PC-3 (cell line): ENCODE data around the gene TBCCD1. TPM values are rescaled to one million over a fixed set of nuclear protein-coding genes. Genes with fewer than 3 reads are reported as not detected.
A peak's percentile ranks its signal among the peaks of the same experiment; 100 is the strongest.

Source experiments
- ATAC-seq: fragments of 200-7000 bp; cut with Tn5 transposase; 2 replicates; pipeline ENCODE4 v1.9.1; 2020; ENCODE audit warnings: mild to moderate bottlenecking, moderate library complexity
- BruUV-seq: library from RNA; stranded (reverse); fragments of 400-500 nt; replicated peaks from 2 replicates; lab custom pipeline; 2021; lab: Mats Ljungman, UMichigan
- CTCF ChIA-PET: fragments of 300-600 bp; sonication (Branson Sonifier 250); formaldehyde crosslinking; loops from one replicate; lab custom pipeline; 2022; ENCODE audit warnings: antibody characterized with exemption; lab: Charles Lee
- POLR2A ChIA-PET: fragments of 300-600 bp; sonication (Branson Sonifier 250); formaldehyde crosslinking; loops from one replicate; lab custom pipeline; 2022; ENCODE audit warnings: antibody characterized with exemption; ENCODE audit not compliant: unreplicated experiment; lab: Charles Lee
- DNase-seq: peaks from one replicate; pipeline ENCODE4 v3.0.0-alpha.2; 2015
- H2AFZ ChIP-seq: fragments of 300-600 bp; sonication (generic); 2 replicates; pipeline ENCODE4 v1.6.0; 2016; ENCODE audit warnings: antibody characterized with exemption, low read length
- H3F3A ChIP-seq: fragments of 300-600 bp; sonication (generic); one replicate; pipeline ENCODE4 v1.6.0; 2017; ENCODE audit warnings: antibody characterized with exemption, low read length, control low read depth, mild to moderate bottlenecking; ENCODE audit not compliant: unreplicated experiment
- H3K27ac ChIP-seq: fragments of 300-600 bp; sonication (generic); 2 replicates; pipeline ENCODE4 v1.5.1; 2016; ENCODE audit warnings: mild to moderate bottlenecking, low read length
- H3K27me3 ChIP-seq: fragments of 300-600 bp; sonication (generic); 2 replicates; pipeline ENCODE4 v1.6.1; 2016; ENCODE audit warnings: low read length, mixed read lengths
- H3K36me3 ChIP-seq: fragments of 300-600 bp; sonication (generic); 2 replicates; pipeline ENCODE4 v1.6.1; 2016; ENCODE audit warnings: low read depth, mixed run types, low read length, mixed read lengths
- H3K4me1 ChIP-seq: fragments of 300-600 bp; sonication (generic); 2 replicates; pipeline ENCODE4 v1.5.1; 2016; ENCODE audit warnings: low read length; ENCODE audit not compliant: insufficient read depth
- H3K4me2 ChIP-seq: fragments of 300-600 bp; sonication (generic); 2 replicates; pipeline ENCODE4 v1.6.0; 2016; ENCODE audit warnings: low read length
- H3K4me3 ChIP-seq: fragments of 300-600 bp; sonication (generic); 2 replicates; pipeline ENCODE4 v1.5.1; 2016; ENCODE audit warnings: mild to moderate bottlenecking, low read length, mixed read lengths
- H3K79me2 ChIP-seq: fragments of 300-600 bp; sonication (generic); 2 replicates; pipeline ENCODE4 v1.6.1; 2017; ENCODE audit warnings: low read length, mixed read lengths
- H3K9ac ChIP-seq: fragments of 300-600 bp; sonication (generic); 2 replicates; pipeline ENCODE4 v1.6.0; 2016; ENCODE audit warnings: mild to moderate bottlenecking, low read length
- H3K9me2 ChIP-seq: fragments of 300-600 bp; sonication (generic); replicated peaks from 2 replicates; pipeline ENCODE4 v1.6.1; 2016; ENCODE audit warnings: mixed run types, low read length, mixed read lengths
- H3K9me3 ChIP-seq: fragments of 300-600 bp; sonication (generic); 2 replicates; pipeline ENCODE4 v1.6.1; 2016; ENCODE audit warnings: low read length, mixed read lengths
- H4K20me1 ChIP-seq: fragments of 300-600 bp; sonication (generic); 2 replicates; pipeline ENCODE4 v1.6.1; 2016; ENCODE audit warnings: low read length, mixed read lengths
- CTCF ChIP-seq: fragments of 300-600 bp; sonication (generic); conservative IDR thresholded peaks from 2 replicates; pipeline ENCODE4 v1.5.1; 2017; ENCODE audit warnings: antibody characterized with exemption, low read depth, mild to moderate bottlenecking, low read length
- EZH2 ChIP-seq: fragments of 300-600 bp; sonication (generic); IDR thresholded peaks from one replicate; pipeline ENCODE4 v1.6.1; 2017; ENCODE audit warnings: antibody characterized with exemption, mild to moderate bottlenecking, low read length; ENCODE audit not compliant: unreplicated experiment
- EZH2phosphoT487 ChIP-seq: fragments of 300-600 bp; sonication (generic); IDR thresholded peaks from 2 replicates; pipeline ENCODE4 v1.6.1; 2018; ENCODE audit warnings: mild to moderate bottlenecking, antibody characterized with exemption, low read length, borderline replicate concordance
- intact Hi-C: fragments of 100-400 bp; cut with micrococcal nuclease; formaldehyde crosslinking; loops from 2 replicates; pipeline ENCODE4 v1.9.0; 2023
- total RNA-seq: library from RNA; depleted of rRNA; stranded (reverse); fragments of >200 nt; gene quantifications from 2 replicates; pipeline ENCODE4 v1.2.3, GENCODE V29; 2014

TBCCD1 gene
- total RNA-seq, 1 experiment from 2014 or later = 17.0 TPM

GRCh38 chr3:186519021-186519658 lies 48.0 kb downstream of the TBCCD1 start:
- Histone ChIP-seq H3K27ac (no peak overlapping the region), H3K36me3 (no peaks in the 10 kb centered on the region), H3K4me3 (no peak overlapping the region), H3K9me3 (no peaks in the 10 kb centered on the region), H4K20me1 (no peaks in the 10 kb centered on the region), H3K27me3 (0 out of 2 replicates have a peak, but pooled peaks cover 3% of the 10 kb centered on the region), H3K4me2 (no peak overlapping the region), H3K4me1 (no peaks in the 10 kb centered on the region), H3K79me2 (no peaks in the 10 kb centered on the region), H3K9ac (no peak overlapping the region), H3K9me2 (no peaks in the 10 kb centered on the region), H2AFZ (no peak overlapping the region), H3F3A (no peaks in the 10 kb centered on the region)
- no peak for DNase-seq
- TF ChIP-seq CTCF (no peak), EZH2phosphoT487 (no peak), EZH2 (no peak)
- POLR2A ChIA-PET = no interaction called here
- intact Hi-C loops = no loop called here
- ATAC-seq = no peak
- BruUV-seq = no TSS peak
- CTCF ChIA-PET = no interaction called here

- H3K36me3 ChIP-seq = no peaks in the 10 kb centered on the region
- ATAC-seq (peak; percentile 31; the same call in 1 of the 2 replicates), DNase-seq (peak; percentile 13)
- H2AFZ ChIP-seq = no peak overlapping the region
- H3K4me2 ChIP-seq = no peak overlapping the region
- no peaks in the 10 kb centered on the region for H3F3A ChIP-seq
- intact Hi-C loops = no loop called here
- 0 out of 2 replicates have a peak, but pooled peaks cover 15% of the 10 kb centered on the region for H3K27me3 ChIP-seq
- H3K9me2 ChIP-seq = no peaks in the 10 kb centered on the region
- no peaks in the 10 kb centered on the region for H4K20me1 ChIP-seq
- ChIA-PET CTCF (no interaction called here), POLR2A (no interaction called here)
- no peaks in the 10 kb centered on the region for H3K9me3 ChIP-seq
- no TSS peak for BruUV-seq
- TF ChIP-seq EZH2 (no peak), EZH2phosphoT487 (no peak), CTCF (no peak)
- H3K4me1 ChIP-seq = no peaks in the 10 kb centered on the region
- no peak overlapping the region for H3K27ac ChIP-seq
- H3K4me3 ChIP-seq = no peak overlapping the region
- no peak overlapping the region for H3K9ac ChIP-seq
- H3K79me2 ChIP-seq = no peaks in the 10 kb centered on the region
Measured at GRCh38 chr3:186517218-186517617, 49.9 kb downstream of the TBCCD1 start.

- POLR2A ChIA-PET = no interaction called here
- no TSS peak for BruUV-seq
- H3K9ac ChIP-seq = no peak overlapping the region
- no peaks in the 10 kb centered on the region for H3K9me2 ChIP-seq
- no peak overlapping the region for H3K27ac ChIP-seq
- H3K4me1 ChIP-seq = no peaks in the 10 kb centered on the region
- ATAC-seq (no peak), DNase-seq (no peak)
- TF ChIP-seq EZH2 (no peak), CTCF (no peak), EZH2phosphoT487 (no peak)
- H3F3A ChIP-seq = no peaks in the 10 kb centered on the region
- 0 out of 2 replicates have a peak, but pooled peaks cover 15% of the 10 kb centered on the region for H3K27me3 ChIP-seq
- no peaks in the 10 kb centered on the region for H4K20me1 ChIP-seq
- no peaks in the 10 kb centered on the region for H3K36me3 ChIP-seq
- no peak overlapping the region for H3K4me2 ChIP-seq
- H3K79me2 ChIP-seq = no peaks in the 10 kb centered on the region
- H3K9me3 ChIP-seq = no peaks in the 10 kb centered on the region
- no peak overlapping the region for H2AFZ ChIP-seq
- intact Hi-C loops = no loop called here
- H3K4me3 ChIP-seq = no peak overlapping the region
- CTCF ChIA-PET = no interaction called here
Measured at GRCh38 chr3:186516646-186517045, 50.5 kb downstream of the TBCCD1 start.
